Measurements from ENCODE around the gene MCF2L2.

Gene MCF2L2

DNA sequence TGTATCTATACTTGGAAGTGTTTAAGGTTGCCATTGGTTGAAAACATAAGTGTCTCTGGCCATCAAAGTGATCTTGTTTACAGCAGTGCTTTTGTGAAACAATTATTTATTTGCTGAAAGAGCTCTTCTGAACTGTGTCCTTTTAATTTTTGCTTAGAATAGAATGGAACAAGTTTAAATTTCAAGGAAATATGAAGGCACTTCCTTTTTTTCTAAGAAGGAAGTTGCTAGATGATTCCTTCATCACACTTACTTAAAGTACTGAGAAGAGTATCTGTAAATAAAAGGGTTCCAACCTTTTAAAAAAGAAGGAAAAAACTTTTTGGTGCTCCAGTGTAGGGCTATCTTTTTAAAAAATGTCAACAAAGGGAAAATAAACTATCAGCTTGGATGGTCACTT lies 155.6 kb downstream of the MCF2L2 start:
- ChIA-PET CTCF (no interaction called here), POLR2A (no interaction called here)
- TF ChIP-seq ARNT (IDR thresholded peaks at IDR 0.05) (no peak), BHLHE40 (IDR thresholded peaks at IDR 0.05; ENCODE audit: borderline replicate concordance) (no peak), FOXK2 (IDR thresholded peaks at IDR 0.05) (no peak), CTBP1 (IDR thresholded peaks at IDR 0.05; ENCODE audit: borderline replicate concordance) (no peak), FOXA1 (IDR thresholded peaks at IDR 0.05) (no peak), FOXM1 (IDR thresholded peaks at IDR 0.05; ENCODE audit: borderline replicate concordance) (no peak), NFRKB (IDR thresholded peaks at IDR 0.05) (no peak), SP1 (IDR thresholded peaks at IDR 0.05) (no peak), L3MBTL2 (conservative IDR thresholded peaks at IDR 0.05) (no peak), ELF4 (IDR thresholded peaks at IDR 0.05) (no peak), TARDBP (IDR thresholded peaks at IDR 0.05) (no peak), LEF1 (IDR thresholded peaks at IDR 0.05; ENCODE audit: borderline replicate concordance) (no peak), SUZ12 (IDR thresholded peaks at IDR 0.05) (no peak), HDGF (IDR thresholded peaks at IDR 0.05; ENCODE audit: borderline replicate concordance) (no peak), ZNF384 (IDR thresholded peaks at IDR 0.05) (no peak)
- TF ChIP-seq, protein P1, sequence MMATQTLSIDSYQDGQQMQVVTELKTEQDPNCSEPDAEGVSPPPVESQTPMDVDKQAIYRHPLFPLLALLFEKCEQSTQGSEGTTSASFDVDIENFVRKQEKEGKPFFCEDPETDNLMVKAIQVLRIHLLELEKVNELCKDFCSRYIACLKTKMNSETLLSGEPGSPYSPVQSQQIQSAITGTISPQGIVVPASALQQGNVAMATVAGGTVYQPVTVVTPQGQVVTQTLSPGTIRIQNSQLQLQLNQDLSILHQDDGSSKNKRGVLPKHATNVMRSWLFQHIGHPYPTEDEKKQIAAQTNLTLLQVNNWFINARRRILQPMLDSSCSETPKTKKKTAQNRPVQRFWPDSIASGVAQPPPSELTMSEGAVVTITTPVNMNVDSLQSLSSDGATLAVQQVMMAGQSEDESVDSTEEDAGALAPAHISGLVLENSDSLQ (IDR thresholded peaks at IDR 0.05) = no peak
- no peak for DNase-seq (ENCODE audit: extremely low spot score)

- POLR2A ChIA-PET = no interaction called here
Measured at GRCh38 chr3:183272142-183272541, 156.3 kb downstream of the MCF2L2 start.

DNA sequence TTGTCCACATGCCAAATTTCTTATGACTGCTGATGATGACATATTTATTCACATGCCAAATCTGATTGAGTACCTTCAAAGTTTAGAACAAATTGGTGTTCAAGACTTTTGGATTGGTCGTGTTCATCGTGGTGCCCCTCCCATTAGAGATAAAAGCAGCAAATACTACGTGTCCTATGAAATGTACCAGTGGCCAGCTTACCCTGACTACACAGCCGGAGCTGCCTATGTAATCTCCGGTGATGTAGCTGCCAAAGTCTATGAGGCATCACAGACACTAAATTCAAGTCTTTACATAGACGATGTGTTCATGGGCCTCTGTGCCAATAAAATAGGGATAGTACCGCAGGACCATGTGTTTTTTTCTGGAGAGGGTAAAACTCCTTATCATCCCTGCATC lies 158.1 kb downstream of the MCF2L2 start:
- ChIA-PET POLR2A (no interaction called here), CTCF (no interaction called here)
- DNase-seq (ENCODE audit: extremely low spot score) = no peak
- TF ChIP-seq ARNT (IDR thresholded peaks at IDR 0.05) (no peak), HDGF (IDR thresholded peaks at IDR 0.05; ENCODE audit: borderline replicate concordance) (no peak), SUZ12 (IDR thresholded peaks at IDR 0.05) (no peak), L3MBTL2 (conservative IDR thresholded peaks at IDR 0.05) (no peak), TARDBP (IDR thresholded peaks at IDR 0.05) (no peak), FOXM1 (IDR thresholded peaks at IDR 0.05; ENCODE audit: borderline replicate concordance) (no peak), LEF1 (IDR thresholded peaks at IDR 0.05; ENCODE audit: borderline replicate concordance) (no peak), FOXA1 (IDR thresholded peaks at IDR 0.05) (no peak), NFRKB (IDR thresholded peaks at IDR 0.05) (no peak), CTBP1 (IDR thresholded peaks at IDR 0.05; ENCODE audit: borderline replicate concordance) (no peak), ELF4 (IDR thresholded peaks at IDR 0.05) (no peak), ZNF384 (IDR thresholded peaks at IDR 0.05) (no peak), BHLHE40 (IDR thresholded peaks at IDR 0.05; ENCODE audit: borderline replicate concordance) (no peak), SP1 (IDR thresholded peaks at IDR 0.05) (no peak), FOXK2 (IDR thresholded peaks at IDR 0.05) (no peak)
- TF ChIP-seq, protein P1 (IDR thresholded peaks at IDR 0.05) = no peak

More at GRCh38 chr3:183272142-183272541, 156.3 kb downstream of the MCF2L2 start:
- TF ChIP-seq ARNT (IDR thresholded peaks at IDR 0.05) = no peak
- TF ChIP-seq TARDBP (IDR thresholded peaks at IDR 0.05) = no peak
- no peak for DNase-seq (ENCODE audit: extremely low spot score)
- CTCF ChIA-PET = no interaction called here

DNA sequence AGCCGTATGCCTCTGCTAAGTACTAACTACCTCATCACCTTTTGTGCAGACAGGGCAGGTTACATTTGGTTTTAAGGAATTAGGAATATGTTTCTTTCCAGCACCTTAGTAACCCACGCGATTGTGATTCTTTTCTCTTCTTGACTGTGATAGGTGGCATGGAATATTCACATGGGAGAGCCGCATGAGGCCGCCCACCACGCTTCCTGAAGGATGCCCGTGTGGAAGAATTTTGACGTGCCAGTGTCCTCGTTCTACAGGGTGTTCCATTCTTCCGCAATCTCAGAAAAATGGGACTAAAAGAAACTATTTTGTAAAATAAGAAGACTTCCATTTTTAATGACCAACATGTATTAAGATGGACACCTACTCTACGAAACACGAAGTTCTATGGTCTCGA lies 159.1 kb downstream of the MCF2L2 start:
- no peak for DNase-seq (ENCODE audit: extremely low spot score)
- no peak for TF ChIP-seq LEF1 (IDR thresholded peaks at IDR 0.05; ENCODE audit: borderline replicate concordance)
- no peak for TF ChIP-seq FOXM1 (IDR thresholded peaks at IDR 0.05; ENCODE audit: borderline replicate concordance)
- no peak for TF ChIP-seq FOXK2 (IDR thresholded peaks at IDR 0.05)
- TF ChIP-seq SUZ12 (IDR thresholded peaks at IDR 0.05) = no peak
- no peak for TF ChIP-seq SP1 (IDR thresholded peaks at IDR 0.05)
- no peak for TF ChIP-seq FOXA1 (IDR thresholded peaks at IDR 0.05)
- no peak for TF ChIP-seq BHLHE40 (IDR thresholded peaks at IDR 0.05; ENCODE audit: borderline replicate concordance)
- TF ChIP-seq CTBP1 (IDR thresholded peaks at IDR 0.05; ENCODE audit: borderline replicate concordance) = no peak
- TF ChIP-seq L3MBTL2 (conservative IDR thresholded peaks at IDR 0.05) = no peak
- TF ChIP-seq HDGF (IDR thresholded peaks at IDR 0.05; ENCODE audit: borderline replicate concordance) = no peak
- no peak for TF ChIP-seq ARNT (IDR thresholded peaks at IDR 0.05)
- TF ChIP-seq ELF4 (IDR thresholded peaks at IDR 0.05) = no peak
- no peak for TF ChIP-seq TARDBP (IDR thresholded peaks at IDR 0.05)
- TF ChIP-seq, protein P1 (IDR thresholded peaks at IDR 0.05) = no peak
- no peak for TF ChIP-seq NFRKB (IDR thresholded peaks at IDR 0.05)
- POLR2A ChIA-PET = no interaction called here
- CTCF ChIA-PET = no interaction called here

DNA sequence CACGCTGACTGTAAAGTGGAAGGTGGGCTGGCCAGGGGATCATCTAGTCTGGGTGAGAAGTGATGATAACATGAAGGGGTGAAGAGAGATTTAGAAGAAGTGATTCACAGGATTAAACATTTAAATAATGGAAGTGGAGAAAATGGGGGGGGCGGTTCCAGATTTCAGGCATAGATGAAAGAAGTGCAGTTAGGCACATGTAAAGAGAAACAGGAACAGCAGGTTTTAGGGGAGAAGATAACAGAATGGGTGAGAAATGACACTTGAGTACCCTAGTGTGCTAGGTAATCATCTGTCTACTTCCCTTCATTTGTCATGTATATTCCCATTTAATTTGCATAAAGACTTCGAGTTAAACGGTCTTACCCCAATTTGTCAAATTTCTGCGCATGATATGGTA lies 160.1 kb downstream of the MCF2L2 start:
- TF ChIP-seq CTBP1 (IDR thresholded peaks at IDR 0.05; ENCODE audit: borderline replicate concordance) (no peak), LEF1 (IDR thresholded peaks at IDR 0.05; ENCODE audit: borderline replicate concordance) (no peak), ELF4 (IDR thresholded peaks at IDR 0.05) (no peak), NFRKB (IDR thresholded peaks at IDR 0.05) (no peak), HDGF (IDR thresholded peaks at IDR 0.05; ENCODE audit: borderline replicate concordance) (no peak), BHLHE40 (IDR thresholded peaks at IDR 0.05; ENCODE audit: borderline replicate concordance) (no peak), L3MBTL2 (conservative IDR thresholded peaks at IDR 0.05) (no peak), FOXA1 (IDR thresholded peaks at IDR 0.05) (no peak)
- TF ChIP-seq, protein P1 (IDR thresholded peaks at IDR 0.05) = no peak
- no peak for DNase-seq (ENCODE audit: extremely low spot score)
- ChIA-PET CTCF (no interaction called here), POLR2A (no interaction called here)

DNA sequence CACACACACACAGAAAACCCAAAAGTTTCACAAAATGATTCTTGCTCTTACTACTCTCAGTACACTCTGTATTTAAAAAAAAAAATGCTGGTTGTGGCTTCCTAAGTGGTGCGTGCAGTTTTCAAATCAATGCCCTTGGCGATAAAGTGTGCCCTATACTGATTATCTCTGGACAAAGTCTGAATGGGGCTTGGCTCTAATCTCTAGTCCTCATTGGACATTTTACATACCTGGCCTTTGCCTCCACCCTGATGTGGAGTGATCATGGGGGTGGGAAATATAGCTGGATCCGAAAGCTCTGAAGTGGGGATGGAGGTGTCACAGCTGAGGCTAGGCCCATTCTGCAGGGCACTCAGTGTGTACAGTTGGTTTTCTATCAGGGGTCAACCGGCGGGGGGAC lies 161.3 kb downstream of the MCF2L2 start:
- no peak for TF ChIP-seq SUZ12 (IDR thresholded peaks at IDR 0.05)
- TF ChIP-seq SP1 (IDR thresholded peaks at IDR 0.05) = no peak
- TF ChIP-seq FOXA1 (IDR thresholded peaks at IDR 0.05) = no peak
- no peak for TF ChIP-seq CTBP1 (IDR thresholded peaks at IDR 0.05; ENCODE audit: borderline replicate concordance)
- no peak for TF ChIP-seq LEF1 (IDR thresholded peaks at IDR 0.05; ENCODE audit: borderline replicate concordance)
- TF ChIP-seq L3MBTL2 (conservative IDR thresholded peaks at IDR 0.05) = no peak
- TF ChIP-seq, protein P1 (IDR thresholded peaks at IDR 0.05) = no peak
- no peak for TF ChIP-seq FOXM1 (IDR thresholded peaks at IDR 0.05; ENCODE audit: borderline replicate concordance)
- TF ChIP-seq HDGF (IDR thresholded peaks at IDR 0.05; ENCODE audit: borderline replicate concordance) = no peak
- no peak for TF ChIP-seq NFRKB (IDR thresholded peaks at IDR 0.05)
- TF ChIP-seq ARNT (IDR thresholded peaks at IDR 0.05) = no peak
- no peak for TF ChIP-seq BHLHE40 (IDR thresholded peaks at IDR 0.05; ENCODE audit: borderline replicate concordance)
- no peak for TF ChIP-seq TARDBP (IDR thresholded peaks at IDR 0.05)
- TF ChIP-seq FOXK2 (IDR thresholded peaks at IDR 0.05) = no peak
- TF ChIP-seq ELF4 (IDR thresholded peaks at IDR 0.05) = no peak
- no peak for TF ChIP-seq ZNF384 (IDR thresholded peaks at IDR 0.05)

More for the DNA sequence above, 161.3 kb downstream of the MCF2L2 start:
- CTCF ChIA-PET = no interaction called here
- DNase-seq (ENCODE audit: extremely low spot score) = no peak
- POLR2A ChIA-PET = no interaction called here

Data from HEK293T (cell line).